ENCODE data around the gene CALML4.

- TF ChIP-seq, protein P1, sequence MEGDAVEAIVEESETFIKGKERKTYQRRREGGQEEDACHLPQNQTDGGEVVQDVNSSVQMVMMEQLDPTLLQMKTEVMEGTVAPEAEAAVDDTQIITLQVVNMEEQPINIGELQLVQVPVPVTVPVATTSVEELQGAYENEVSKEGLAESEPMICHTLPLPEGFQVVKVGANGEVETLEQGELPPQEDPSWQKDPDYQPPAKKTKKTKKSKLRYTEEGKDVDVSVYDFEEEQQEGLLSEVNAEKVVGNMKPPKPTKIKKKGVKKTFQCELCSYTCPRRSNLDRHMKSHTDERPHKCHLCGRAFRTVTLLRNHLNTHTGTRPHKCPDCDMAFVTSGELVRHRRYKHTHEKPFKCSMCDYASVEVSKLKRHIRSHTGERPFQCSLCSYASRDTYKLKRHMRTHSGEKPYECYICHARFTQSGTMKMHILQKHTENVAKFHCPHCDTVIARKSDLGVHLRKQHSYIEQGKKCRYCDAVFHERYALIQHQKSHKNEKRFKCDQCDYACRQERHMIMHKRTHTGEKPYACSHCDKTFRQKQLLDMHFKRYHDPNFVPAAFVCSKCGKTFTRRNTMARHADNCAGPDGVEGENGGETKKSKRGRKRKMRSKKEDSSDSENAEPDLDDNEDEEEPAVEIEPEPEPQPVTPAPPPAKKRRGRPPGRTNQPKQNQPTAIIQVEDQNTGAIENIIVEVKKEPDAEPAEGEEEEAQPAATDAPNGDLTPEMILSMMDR (IDR thresholded peaks at IDR 0.05) = no peak
- no peak for TF ChIP-seq POLR2A (IDR thresholded peaks at IDR 0.05)
Measured at GRCh38 chr15:68200016-68200861, 4.9 kb downstream of the CALML4 start.
